Stimulated activated CD4-positive, alpha-beta T cell treated with anti-CD3 and anti-CD28 coated beads, TNF-alpha, amount 100 ng/mL, for 24 hours (primary cell): ENCODE results near the gene DLX2.

Source experiments
- DNase-seq, 3 experiments: peaks; one replicate each; pipeline ENCODE4 v3.0.0-alpha.2; 2020; ENCODE audit warnings: low read depth in 3 of 3

DLX2 gene

DNA sequence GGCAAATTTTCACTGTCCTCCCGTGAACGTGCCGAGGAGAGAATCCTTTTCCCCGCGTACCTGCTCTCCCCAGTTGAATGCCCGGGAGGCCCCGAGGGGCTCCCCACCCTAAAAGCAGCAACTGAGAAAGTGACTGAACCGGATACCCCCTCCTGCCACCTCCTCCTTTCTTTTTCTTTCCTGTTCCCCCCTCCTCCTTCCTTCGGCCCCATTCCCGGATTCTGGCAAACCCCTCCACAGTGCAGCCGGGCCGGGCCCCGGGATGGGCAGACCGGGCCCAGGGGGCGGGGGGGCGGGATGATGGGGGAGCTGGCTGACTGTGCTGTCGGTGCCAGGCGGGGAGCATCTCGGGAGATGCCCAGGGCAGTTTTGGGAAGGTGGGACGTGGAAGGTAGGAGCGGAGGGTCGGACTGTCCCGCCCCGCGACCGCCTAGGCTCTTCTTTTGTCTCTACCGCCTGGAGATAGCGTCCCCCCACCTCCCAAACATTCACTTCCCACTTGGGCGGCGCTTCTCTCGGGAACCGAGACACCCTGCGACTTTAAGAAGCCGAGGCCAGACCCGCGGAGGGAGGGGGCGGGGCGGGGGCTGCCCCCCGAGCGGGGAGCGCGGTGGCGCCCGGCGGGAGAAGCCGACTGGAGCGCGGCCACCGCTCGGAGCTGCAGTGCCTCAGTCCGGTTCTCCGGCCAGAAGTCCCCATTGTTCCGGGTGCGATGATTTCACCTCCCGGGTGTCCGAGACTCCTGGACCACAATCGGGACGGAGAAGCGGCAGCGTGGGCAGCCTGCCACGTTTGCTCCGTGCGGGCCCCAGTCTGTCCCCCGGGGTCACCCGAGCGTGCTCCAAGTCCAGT lies 8.2 kb downstream of the DLX2 start:
- DNase-seq, result no peak

GRCh38 chr2:172093416-172094293 lies 9.0 kb downstream of the DLX2 start:
- DNase-seq, result no peak

DNA sequence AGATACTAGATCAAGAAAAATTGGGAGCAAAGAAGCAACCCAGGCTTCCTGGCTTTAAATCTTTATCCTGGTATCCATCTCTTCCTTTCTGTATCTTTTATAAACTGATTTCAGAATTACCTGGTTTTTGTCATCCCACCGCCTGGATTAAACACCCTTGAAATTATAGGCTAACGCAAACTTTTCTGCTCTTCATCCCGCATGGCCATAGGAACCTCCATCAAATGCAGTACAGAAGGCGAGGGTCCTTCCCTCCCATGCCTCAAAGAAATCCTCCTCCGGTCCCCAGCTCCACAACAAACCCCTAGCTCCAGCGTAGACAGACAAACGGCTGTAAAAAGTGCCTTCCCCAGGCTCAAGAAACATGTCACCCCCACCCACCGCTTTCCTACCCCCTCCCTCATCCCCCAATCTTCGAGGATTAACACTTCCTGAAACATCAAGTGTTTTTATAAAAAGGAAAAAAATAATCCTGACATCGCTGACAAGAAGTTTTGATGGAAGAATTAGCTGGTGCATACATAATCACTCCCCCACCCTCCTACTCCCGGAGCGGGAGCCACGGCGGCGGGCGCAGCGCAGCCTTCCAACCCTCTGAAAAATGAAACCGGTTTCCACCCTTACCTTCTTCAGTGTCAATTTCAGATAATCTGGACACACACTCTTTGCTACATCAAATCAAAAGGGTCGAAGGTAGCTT lies 9.8 kb downstream of the DLX2 start:
- DNase-seq, result no peak

GRCh38 chr2:172091761-172092566 lies 10.7 kb downstream of the DLX2 start:
- DNase-seq, result no peak

GRCh38 chr2:172091000-172091641 lies 11.6 kb downstream of the DLX2 start:
- DNase-seq, result no peak

DNA sequence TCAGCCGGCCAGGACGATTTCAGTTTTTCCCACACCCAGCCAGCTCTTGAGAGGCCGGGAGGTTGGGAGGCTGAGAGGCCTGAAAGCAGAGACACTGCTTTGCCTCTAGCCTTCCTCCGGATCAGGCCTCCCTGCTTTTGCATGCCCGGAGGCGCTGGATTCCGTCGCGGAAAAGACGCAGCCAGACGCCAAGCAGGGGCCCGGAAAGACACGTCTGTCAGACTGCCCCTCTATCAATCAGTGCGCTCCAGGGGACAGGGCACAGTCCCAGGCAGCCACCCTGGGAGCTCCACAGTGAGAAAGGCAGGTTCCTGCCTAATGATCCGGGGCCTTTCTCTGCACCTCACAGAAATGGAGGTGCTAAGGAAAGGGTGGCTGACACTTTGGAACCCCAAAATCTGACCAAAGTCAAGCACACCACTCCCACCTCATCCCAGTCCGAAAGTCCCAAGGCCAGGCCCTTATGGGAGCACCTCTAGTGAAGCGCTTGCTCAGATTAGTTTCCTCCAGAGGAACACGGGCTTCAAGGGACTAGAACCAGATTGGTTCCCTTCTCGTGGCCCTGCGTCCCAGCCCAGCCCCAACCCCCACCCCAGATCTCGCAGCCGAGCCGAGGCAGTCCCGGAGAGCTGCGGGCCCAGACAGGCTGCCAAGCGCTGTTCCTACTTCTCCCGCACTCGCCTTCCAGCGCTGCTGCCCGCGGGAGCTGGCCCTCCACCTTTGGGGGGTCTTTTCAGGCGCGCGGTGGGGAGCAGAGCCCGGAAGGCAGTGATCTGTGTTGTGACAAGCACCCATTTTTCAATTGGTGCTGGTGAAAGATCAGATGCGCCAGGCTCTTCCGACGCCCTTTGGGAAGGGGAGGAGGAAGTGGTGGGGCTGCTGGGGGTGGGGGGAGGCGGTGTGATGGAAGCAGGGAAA lies 12.4 kb downstream of the DLX2 start:
- no peak for DNase-seq

DNA sequence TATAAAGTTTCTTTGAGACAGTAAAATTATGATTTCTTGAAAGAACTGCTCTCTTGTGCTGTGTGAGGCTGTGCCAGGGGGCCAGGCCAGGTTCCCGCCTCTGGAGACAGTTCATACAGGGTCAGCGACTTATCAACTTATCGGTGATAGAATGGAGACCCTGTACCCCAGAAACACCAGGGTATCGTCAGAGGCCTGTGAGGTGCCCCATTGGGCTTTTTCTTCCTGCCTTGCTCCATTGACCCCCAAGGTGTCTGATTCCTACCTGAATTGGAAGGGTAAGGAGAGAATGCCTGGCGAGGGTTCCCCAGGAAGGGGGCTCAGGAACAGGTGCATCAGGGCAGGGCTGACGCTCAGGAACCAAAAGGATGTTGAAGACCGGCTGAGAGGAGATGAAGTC lies 13.1 kb downstream of the DLX2 start:
- no peak for DNase-seq

- no peak for DNase-seq
Observed at GRCh38 chr2:172089005-172089504, 13.6 kb downstream of the DLX2 start.

GRCh38 chr2:172088245-172089004 lies 14.3 kb downstream of the DLX2 start:
- no peak for DNase-seq

GRCh38 chr2:172087780-172088244 lies 14.9 kb downstream of the DLX2 start:
- DNase-seq, result no peak

DNA sequence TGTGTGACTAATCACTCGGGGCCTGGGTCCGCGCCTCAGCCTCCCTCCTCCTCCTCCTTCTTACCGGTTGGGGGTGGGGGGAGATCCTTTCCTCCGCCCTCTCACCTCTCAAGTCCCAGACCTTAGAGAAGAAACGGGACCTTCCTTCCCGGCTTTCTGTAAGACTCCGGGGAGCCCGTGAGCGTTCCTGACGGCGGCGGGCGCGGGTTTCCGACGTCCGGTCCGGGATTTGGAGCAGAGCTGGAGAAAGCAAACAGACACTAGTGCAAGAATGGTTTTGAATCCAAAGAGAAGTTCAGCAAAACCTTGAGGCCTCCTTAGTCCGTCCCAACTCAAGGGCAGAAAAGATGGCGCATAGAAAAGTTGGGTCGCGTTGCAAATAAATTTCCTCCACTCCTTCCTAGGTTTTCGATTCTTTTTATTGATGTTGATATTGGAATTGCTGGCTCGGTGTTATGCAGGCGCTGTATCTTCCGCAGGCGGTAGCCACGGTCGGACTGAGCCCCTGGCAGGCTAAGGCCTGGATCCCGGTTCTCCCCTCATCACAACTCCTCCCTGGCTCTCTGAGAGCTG lies 15.4 kb downstream of the DLX2 start:
- no peak for DNase-seq

GRCh38 chr2:172086241-172087206 lies 16.2 kb downstream of the DLX2 start:
- peak in 1 of 3 experiments; percentile 58 for DNase-seq

GRCh38 chr2:172085460-172086159 lies 17.1 kb downstream of the DLX2 start, which contains the start of gene DLX1:
Gene DLX1, plus strand, starts transcription at chr2:172085507. Its CDS starts 171 bp downstream, at chr2:172085678.
- no peak for DNase-seq

GRCh38 chr2:172084645-172085459 lies 17.8 kb downstream of the DLX2 start:
- DNase-seq, result peak in 1 of 3 experiments; percentile 65

GRCh38 chr2:172084395-172084644 lies 18.4 kb downstream of the DLX2 start:
- no peak for DNase-seq
